GM18508 (cell line): Measurements from ENCODE around the gene TRAPPC14.

Experiments used
- ATAC-seq: cut with Tn5 transposase; IDR thresholded peaks from one replicate; pipeline ENCODE4 v1.9.1; 2021; ENCODE audit warnings: moderate number of reproducible peaks; ENCODE audit not compliant: insufficient read depth, unreplicated experiment

Gene TRAPPC14

DNA sequence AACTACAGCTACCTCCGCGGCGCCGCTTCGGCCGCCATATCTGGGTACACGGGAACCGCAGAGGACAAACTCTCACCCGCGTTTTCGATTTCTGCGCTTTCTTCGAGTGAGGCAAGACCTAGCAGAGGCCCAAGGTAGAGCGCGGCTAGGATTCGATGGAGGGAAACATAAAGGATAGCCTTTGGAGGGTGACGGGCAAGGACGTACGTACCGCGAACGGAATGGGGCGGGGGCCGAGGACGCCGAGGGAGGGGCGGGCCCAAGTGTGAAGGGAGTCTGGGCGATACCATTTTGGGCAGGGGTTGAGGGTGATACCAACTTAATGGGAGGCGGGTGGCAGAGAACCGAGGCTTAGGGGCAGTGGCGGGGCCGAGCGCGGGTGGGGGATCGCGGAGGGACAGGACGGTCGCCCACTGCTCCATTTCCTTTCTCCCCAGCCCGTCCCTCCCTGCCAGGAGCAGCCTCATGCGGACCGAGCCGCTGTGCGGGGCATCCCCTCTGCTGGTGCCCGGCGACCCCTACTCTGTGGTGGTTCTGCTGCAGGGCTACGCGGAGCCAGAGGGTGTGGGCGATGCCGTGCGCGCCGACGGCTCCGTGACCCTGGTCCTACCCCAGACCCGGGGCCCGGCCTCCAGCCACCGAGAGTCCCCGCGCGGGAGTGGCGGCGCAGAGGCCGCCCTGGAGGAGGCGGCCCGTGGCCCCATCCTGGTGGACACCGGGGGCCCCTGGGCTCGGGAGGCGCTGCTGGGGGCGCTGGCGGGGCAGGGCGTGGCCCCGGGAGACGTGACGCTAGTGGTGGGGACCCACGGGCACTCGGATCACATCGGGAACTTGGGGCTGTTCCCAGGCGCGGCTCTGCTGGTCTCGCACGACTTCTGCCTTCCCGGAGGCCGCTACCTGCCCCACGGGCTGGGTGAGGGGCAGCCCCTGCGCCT lies 31.3 kb downstream of the TRAPPC14 start, which contains the start of gene MBLAC1:
Gene MBLAC1 (plus strand): TSS at position 37 of the 935 bp plus-strand sequence. CDS start 429 bp downstream, at position 466.
- no peak for ATAC-seq

DNA sequence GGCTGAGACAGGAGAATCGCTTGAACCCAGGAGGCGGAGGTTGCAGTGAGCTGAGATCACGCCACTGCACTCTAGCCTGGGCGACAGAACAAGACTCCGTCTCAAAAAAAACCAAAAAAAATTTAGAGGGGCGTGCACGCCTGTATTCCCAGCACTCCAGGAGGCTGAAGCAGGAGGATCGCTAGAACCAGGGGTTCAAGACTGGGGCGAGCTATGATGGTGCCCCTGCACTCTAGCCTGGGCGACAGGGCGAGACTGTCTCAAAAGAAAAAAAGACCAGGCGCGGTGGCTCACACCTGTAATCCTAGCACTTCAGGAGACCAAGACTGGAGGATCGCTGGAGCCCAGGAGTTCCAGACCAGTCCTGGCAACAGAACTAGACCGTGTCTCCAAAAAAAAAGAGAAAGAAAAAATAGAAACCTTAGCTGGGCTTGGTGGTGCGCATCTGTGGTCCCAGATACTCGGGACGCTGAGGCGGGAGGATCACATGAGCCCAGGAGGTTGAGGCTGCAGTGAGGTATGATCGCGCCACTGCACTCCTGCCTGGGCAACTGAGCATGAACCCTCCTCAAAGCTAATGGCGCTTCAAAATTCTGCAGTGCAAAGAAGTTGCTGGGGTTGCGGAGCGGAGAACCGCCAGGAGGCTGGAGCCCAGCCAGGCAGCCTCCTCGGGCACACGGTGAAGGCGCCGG lies 32.1 kb downstream of the TRAPPC14 start:
- no peak for ATAC-seq

DNA sequence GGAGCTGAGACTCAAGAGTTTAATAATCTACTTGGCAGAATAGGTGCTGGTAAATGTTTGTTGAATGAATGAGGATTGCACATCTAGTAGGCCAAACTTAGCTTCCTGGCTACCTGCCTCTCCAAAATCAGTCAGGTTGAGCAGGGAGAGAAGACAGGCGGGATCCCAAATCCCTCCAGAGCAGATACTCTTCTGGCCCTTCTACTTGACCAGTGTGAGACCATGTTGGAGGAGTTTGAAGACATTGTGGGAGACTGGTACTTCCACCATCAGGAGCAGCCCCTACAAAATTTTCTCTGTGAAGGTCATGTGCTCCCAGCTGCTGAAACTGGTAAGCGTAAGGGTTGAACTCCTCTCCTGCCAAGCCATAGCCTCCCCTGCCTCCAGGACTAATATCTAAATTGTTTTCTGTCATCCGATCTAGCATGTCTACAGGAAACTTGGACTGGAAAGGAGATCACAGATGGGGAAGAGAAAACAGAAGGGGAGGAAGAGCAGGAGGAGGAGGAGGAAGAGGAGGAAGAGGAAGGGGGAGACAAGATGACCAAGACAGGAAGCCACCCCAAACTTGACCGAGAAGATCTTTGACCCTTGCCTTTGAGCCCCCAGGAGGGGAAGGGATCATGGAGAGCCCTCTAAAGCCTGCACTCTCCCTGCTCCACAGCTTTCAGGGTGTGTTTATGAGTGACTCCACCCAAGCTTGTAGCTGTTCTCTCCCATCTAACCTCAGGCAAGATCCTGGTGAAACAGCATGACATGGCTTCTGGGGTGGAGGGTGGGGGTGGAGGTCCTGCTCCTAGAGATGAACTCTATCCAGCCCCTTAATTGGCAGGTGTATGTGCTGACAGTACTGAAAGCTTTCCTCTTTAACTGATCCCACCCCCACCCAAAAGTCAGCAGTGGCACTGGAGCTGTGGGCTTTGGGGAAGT lies 34.0 kb downstream of the TRAPPC14 start:
- ATAC-seq = no peak

DNA sequence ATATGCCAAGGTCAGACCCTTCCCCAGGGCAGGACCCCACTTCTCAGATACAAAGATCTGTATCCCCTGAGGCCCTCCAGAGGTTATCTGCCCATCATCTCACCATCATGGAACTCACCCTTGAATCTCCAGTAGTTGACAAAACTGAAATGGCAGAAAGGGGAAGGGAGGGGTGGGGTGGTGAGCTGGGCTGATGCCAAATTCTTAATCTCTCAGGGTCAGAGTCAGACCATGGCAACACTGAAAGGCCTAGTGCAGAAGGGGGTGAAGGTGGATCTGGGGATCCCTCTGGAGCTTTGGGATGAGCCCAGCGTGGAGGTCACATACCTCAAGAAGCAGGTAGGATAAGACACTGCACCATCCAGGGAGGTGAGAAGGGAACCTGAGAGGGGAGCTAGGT lies 36.0 kb downstream of the TRAPPC14 start:
- ATAC-seq = no peak

DNA sequence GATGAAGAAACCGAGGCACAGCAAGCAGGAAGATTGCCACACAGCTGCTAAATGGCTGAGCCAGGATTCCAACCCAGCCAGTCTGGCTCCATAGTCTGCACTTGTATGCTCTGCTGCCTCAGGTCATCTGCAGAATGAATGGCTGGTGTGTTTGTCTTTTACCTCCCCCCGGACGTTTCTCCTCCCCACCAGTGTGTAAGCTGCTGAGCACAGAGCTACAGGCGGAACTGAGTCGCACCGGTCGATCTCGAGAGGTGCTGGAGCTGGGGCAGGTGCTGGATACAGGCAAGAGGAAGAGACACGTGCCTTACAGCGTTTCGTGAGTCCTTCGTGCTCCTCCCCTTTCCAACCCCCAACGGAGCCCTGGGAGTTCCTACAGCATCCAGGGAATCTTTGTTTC lies 36.5 kb downstream of the TRAPPC14 start:
- no peak for ATAC-seq

DNA sequence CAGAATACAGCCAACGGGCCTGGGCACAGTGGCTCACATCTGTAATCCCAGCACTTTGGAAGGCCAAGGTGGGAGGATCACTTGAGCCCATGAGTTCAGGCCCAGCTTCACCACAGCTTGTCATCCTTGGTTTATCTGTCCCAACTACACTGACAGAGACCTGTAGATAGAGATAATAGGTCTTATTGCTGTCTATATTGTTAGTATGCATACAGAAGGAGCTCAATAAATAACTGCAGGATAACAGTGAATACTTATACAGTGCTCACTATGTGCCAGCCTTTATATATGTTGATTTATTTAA lies 37.8 kb downstream of the TRAPPC14 start:
- ATAC-seq = no peak

DNA sequence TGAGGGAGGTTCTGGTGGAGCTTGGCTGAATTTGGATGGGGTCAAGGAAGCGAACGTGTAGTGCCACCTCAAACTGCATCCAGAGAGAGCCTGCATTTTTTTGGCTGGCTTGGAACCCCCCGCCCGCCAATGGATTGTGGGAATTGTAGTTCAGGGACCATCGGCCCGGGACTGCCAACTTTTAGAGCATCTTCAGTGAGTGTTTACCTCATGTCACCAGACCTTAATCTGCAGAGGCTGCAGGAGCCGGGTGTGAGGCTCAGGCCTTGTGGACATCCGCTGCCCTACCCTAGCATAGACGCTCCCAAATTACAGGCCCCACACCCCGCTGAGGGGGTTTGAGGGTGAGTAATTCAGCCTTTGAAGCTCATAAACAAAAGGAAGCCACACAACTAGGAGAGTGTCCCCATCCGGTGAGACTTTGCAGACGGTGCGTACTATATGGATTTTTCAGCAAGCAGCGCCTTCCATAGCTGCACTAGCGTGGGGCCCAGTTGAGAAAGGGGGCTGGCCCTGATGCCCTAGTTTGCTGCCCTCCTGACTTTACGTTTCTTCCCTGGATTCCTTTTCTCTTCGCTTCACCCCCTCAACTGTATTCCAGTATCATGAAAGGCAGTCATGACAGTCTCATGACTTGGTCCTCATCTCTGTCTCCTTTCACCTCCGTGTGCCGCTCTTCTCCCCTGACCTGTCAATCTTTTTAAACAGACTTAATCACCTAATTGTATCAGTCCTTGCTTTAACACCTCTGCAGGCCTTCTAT lies 38.4 kb downstream of the TRAPPC14 start:
- peak; percentile 10 for ATAC-seq

DNA sequence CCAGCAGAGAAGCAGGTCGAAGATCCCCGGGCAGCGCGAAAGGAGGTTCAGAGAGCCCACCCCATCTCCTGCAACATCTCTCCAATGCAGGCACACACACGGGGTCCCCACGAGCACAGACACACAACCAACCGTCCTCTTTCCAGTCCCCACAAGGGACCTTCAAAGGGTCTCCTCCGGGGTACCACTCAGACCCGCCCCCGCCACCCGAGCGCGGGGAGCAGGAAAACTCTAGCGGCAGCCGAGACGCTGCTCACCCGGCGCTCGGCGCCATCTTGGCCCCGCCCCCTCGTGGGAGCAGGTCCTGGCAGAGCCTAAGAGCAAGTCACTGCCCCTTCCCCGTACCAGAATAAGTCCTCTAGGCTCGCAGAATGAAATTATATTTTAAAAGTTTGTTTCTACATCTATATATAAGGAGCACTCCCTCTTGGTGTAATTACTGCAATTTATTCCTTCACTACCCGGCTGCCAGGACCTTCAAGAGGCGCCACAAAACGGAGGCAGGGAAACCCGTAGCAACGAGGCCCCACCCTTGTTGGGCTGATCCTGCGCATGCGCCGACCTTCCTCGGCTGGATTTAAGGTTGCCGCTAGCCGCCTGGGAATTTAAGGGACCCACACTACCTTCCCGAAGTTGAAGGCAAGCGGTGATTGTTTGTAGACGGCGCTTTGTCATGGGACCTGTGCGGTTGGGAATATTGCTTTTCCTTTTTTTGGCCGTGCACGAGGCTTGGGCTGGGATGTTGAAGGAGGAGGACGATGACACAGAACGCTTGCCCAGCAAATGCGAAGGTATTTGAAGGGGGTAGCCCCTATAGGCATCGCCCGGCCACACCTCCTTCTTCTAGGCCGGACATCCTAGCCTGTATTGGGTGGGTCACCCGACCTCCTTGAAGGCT lies 39.2 kb downstream of the TRAPPC14 start, which contains the start of the genes CNPY4 and TAF6:
Gene CNPY4 (plus strand): TSS at position 563 of the 898 bp plus-strand sequence. CDS start 111 bp downstream, at position 674.
Gene TAF6 (minus strand): TSS at position 287 of the 898 bp plus-strand sequence. CDS start 5,149 bp downstream, outside the sequence.
- ATAC-seq = peak; percentile 46

DNA sequence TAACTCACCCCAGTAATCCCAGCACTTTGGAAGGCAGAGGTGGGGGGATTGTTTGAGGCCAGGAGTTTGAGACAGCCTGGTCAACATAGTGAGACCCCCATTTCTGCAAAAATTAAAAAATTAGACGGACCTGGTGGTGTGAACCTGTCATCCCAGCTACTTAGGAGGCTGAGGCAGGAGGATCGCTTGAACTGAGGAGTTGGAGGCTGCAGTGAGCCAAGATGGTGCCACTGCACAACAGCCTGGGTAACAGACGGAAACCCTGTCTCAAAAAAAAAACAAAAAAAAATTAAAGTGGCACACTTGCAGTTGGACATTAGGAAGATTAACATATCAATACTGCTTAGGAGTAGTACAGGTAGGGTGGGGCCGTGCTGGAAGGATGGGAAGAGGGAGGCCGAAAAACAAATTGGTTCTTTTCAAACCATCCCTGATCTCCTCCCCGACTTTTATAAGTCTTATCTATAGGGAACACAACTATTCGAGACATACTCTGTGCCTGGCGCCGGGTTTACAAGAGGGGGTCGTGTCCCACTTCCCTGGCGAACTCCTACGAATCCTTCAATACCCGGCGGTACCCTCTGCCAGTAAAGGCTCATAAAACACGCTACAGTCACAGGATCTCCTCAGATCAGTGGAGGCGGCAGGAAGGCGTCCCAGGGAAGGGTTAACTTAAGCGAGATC lies 40.0 kb downstream of the TRAPPC14 start:
- no peak for ATAC-seq

DNA sequence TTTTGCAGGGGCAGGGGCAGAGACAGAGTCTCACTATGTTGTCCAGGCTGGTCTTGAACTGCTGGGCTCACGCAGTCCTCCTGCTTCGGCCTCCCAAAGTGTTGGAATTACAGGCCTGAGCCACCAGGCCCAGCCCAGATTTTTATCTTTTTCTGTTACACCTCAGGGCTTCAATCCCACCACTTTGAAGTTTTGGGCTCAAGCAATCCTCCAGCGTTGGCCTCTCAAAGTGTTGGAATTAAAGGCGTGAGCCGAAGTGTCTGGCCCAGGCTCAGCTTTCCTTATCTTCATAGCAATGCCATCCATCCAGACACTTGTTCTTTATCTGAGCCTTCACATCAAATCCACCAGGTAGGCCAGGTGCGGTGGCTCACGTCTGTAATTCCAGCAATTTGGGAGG lies 43.5 kb downstream of the TRAPPC14 start:
- ATAC-seq = no peak

DNA sequence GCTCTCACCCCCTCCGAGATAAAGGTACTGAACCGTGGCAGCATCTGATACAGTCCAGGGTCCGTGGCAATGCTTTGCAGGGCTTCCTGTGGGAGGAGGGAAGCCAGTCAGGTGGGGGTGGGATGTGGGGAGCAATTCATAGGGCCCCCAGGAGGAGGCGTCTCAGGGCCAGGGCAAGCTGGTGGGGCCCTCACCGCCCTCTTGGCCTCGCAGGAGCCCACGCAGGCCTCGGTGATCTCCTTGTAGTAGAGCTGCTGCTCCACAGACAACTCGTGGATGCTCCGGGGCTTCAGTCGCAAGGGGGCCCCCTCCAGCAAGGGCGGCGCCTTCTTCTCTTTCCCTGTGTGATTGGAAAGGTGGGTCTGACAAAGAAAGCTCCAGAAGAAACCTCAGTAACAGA lies 46.6 kb downstream of the TRAPPC14 start:
- ATAC-seq = no peak

DNA sequence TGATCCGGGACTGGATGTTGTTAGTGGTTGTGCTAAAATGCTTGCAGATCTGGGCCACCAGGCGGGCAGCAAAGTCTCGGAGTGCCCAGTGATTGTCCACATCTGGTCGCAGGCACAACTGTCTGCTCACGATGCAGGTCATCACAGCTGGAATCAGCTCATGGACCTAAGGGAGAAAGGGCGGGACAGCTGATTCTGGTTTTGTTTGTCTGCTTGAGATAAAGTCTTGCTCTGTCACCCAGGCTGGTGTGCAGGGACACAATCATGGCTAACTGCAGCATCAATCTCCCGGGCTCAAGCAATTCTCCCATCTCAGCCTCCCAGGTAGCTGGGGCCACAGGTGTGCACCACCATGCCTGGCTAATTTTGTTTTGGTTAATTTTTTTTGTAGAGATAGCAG lies 47.4 kb downstream of the TRAPPC14 start:
- no peak for ATAC-seq

DNA sequence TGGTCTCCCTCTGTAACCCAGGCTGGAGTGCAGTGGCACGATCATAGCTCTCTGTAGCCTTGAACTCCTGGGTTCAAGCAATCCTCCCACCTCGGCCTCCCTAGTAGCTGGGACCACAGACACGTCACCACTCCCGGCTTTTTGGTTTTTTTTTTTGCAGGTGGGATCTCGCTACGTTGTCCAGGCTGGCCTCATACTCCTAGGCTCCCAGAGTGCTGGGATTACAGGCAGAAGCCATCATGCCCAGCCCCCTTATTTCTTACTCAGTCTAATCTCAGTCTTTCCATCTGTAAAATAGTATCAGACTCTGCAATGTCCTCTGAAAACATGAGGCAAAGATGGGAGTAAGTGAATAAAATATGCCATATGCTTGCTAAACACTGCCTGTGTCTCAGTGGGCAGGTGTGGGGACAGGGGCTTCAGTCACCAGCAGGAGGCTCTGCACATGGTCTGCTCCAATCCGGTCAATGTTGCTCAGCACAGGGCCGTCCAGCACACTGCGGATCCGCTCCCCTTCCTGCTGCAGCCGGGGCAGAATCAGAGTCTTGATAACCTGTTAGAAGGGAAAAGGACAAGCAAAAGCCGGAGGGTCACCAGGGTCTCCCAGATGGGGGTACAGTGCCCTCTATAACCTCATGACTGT lies 48.9 kb downstream of the TRAPPC14 start:
- ATAC-seq = no peak

DNA sequence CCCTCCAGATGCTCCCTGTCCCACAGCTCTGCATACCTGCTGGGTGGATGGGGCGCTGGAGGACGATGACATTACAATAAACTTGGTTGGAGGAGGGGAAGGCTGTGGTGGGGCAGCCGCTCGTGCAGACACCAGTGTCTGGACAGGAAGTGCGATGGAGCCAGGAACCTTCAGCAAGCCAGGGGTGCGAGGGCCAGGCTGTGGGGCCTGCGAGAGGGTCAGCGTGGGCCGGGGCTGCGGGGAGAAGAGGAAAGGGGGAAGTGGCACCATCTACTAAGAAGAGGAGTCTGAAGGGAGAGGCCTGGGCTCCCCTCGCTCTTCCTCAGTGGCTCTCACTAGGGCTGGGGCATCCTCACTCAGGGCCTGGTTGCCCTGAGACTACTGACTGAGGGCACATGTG lies 50.6 kb downstream of the TRAPPC14 start:
- ATAC-seq = no peak

DNA sequence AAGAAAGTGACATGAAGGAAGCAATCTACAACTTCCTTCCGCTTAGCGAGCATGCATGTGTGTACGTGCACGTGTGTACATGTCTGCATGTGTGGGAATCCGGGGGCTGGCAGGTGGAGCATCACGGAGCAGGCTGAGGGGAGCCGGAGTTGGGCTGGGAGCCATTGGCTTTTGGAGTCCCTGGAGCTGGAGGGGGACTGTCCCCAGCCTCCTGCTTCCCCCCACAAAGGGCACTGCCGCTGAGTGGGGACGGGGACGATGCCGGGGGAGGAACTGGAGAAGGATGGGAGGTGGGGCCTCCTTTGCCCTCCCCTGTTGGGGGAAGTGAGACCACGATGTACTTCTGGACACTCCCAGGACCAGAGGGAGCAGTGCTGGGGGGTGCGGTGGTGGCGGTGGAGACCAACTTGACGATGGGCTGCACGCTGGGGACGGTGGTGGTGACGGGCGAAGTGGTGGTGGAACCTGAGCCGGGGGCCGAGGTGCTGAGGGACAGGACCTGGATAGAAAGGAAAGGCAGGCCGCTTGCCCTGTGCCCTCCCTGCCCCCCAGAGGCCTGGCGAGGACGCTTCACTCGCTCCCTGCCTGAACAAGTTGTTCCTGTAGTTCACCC lies 51.3 kb downstream of the TRAPPC14 start:
- ATAC-seq = no peak

DNA sequence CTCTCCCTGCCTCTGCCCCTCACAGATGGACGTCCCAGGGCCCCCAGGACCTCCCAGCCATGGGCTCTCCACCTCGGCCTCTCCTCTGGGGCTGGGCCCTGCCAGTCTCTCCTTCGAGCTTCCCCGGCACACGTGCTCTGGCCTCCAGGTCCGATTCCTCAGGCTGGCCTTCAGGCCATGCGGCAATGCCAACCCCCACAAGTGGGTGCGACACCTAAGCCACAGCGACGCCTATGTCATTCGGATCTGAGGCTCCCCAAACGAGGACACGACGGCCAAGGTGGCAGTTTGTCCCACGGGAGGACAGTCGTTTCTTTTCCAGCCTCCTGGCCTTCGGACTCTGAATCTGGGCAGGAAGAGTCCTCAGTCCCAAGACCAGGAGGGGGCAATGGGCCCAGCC lies 51.9 kb downstream of the TRAPPC14 start:
- no peak for ATAC-seq

DNA sequence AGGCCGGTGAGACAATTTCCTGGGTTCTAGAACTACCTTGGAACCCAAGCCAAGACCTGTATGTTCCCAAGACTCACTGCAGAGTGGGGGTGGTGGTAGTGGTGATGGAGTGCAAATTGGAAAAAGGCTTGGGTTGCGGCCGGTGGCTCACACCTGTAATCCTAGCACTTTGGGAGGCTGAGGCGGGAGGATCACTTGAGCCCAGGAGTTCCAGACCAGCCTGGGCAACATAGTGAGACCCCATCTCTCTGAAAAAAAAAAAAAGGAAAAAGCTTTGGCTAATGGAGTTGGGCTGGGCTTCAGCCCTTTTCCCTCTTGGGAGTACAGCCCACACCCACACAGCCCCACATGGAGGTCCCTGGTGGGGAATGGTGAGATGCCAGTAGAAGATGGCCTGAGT lies 53.0 kb downstream of the TRAPPC14 start:
- no peak for ATAC-seq
